K562 (cell line): ENCODE data around the gene NOD1. TPM values are rescaled to one million over a fixed set of nuclear protein-coding genes. Genes with fewer than 3 reads are reported as not detected.

Source experiments
- ATAC-seq: fragments of 200-7000 bp; cut with Tn5 transposase; 3 replicates; pipeline ENCODE4 v1.9.1; 2020; ENCODE audit warnings: moderate library complexity
- BruUV-seq: library from RNA; stranded (reverse); fragments of 400-500 nt; replicated peaks from 2 replicates; lab custom pipeline; 2021; lab: Mats Ljungman, UMichigan
- CTCF ChIA-PET: fragments of 300-600 bp; formaldehyde crosslinking; extraction: SDS; loops from one replicate; lab custom pipeline; 2021; ENCODE audit warnings: low intra/inter-chr PET ratio; lab: Yijun Ruan, JAX
- POLR2A ChIA-PET: fragments of 300-600, 350-650 bp; sonication (Branson Sonifier 250); formaldehyde crosslinking; extraction: SDS; loops from one replicate; lab custom pipeline; 2021; ENCODE audit warnings: antibody characterized with exemption, inconsistent platforms; lab: Yijun Ruan, JAX
- DNase-seq, 4 experiments: peaks; one replicate each; pipeline versions ENCODE4 v3.0.0 to v3.0.0-alpha.2; 2011 to 2018; ENCODE audit warnings: low spot score in 3 of 4, mixed read lengths in 3 of 4; ENCODE audit errors: extremely low read depth in 1 of 4
- FAIRE-seq: peaks from 2 replicates; lab custom pipeline; 2011; peaks lifted over from hg19 to GRCh38; lab: Jason Lieb, UNC
- H2AFZ ChIP-seq: 2 replicates; pipeline ENCODE4 v1.6.0; 2011; ENCODE audit warnings: low read depth, low read length, control low read depth, inconsistent platforms
- H3K27ac ChIP-seq: fragments of 200-600 bp; 3 replicates; pipeline ENCODE4 v1.8.0; 2011; ENCODE audit warnings: low read depth, mild to moderate bottlenecking, control low read depth, inconsistent platforms, low read length, moderate library complexity, mixed read lengths; ENCODE audit errors: extremely low read depth
- H3K27me3 ChIP-seq, 2 experiments: fragments of 300-600 bp in 1 of 2; 2 replicates in 1 of 2; 3 replicates in 1 of 2; pipeline versions ENCODE4 v1.6.0 to v1.8.0; 2011; ENCODE audit warnings: inconsistent platforms in 2 of 2, low read length in 2 of 2, mild to moderate bottlenecking in 1 of 2, mixed read lengths in 1 of 2, moderate library complexity in 1 of 2; ENCODE audit not compliant: control insufficient read depth in 2 of 2, insufficient read depth in 2 of 2
- H3K36me3 ChIP-seq: fragments of 300-600 bp; 3 replicates; pipeline ENCODE4 v1.8.0; 2011; ENCODE audit warnings: mild to moderate bottlenecking, low read length, inconsistent platforms; ENCODE audit not compliant: control insufficient read depth, insufficient read depth
- H3K4me1 ChIP-seq, 2 experiments: fragments of 200-600 bp in 1 of 2; replicated peaks in 1 of 2; 2 replicates in 1 of 2; 3 replicates in 1 of 2; pipeline versions ENCODE4 v1.5.1 to v1.8.0; 2011; ENCODE audit warnings: inconsistent platforms in 2 of 2, low read length in 2 of 2, mild to moderate bottlenecking in 1 of 2, mixed read lengths in 1 of 2, moderate library complexity in 1 of 2; ENCODE audit not compliant: control insufficient read depth in 2 of 2, insufficient read depth in 2 of 2
- H3K4me2 ChIP-seq: 2 replicates; pipeline ENCODE4 v1.6.1; 2011; ENCODE audit warnings: low read length, control low read depth, inconsistent platforms, mixed read lengths; ENCODE audit not compliant: insufficient read depth
- H3K4me3 ChIP-seq: fragments of 200-600 bp; sonication (generic), shearing (Covaris generic); 2 replicates; pipeline ENCODE4 v1.5.1; 2016; ENCODE audit warnings: control low read depth, inconsistent platforms
- H3K79me2 ChIP-seq: fragments of 200-600 bp; 3 replicates; pipeline ENCODE4 v1.8.0; 2011; ENCODE audit warnings: low read length, inconsistent platforms; ENCODE audit not compliant: control insufficient read depth, insufficient read depth
- H3K9ac ChIP-seq, 2 experiments: 2 replicates each; pipeline versions ENCODE4 v1.6.0 to v1.6.1; 2011; ENCODE audit warnings: low read depth in 2 of 2, low read length in 2 of 2, control low read depth in 1 of 2, inconsistent platforms in 1 of 2, mild to moderate bottlenecking in 1 of 2, mixed read lengths in 1 of 2; ENCODE audit not compliant: insufficient read depth in 1 of 2
- H3K9me1 ChIP-seq: one replicate; pipeline ENCODE4 v1.6.0; 2011; ENCODE audit warnings: inconsistent platforms, mild to moderate bottlenecking, low read length, moderate library complexity; ENCODE audit not compliant: control insufficient read depth, insufficient read depth
- H3K9me3 ChIP-seq: replicated peaks from 2 replicates; pipeline ENCODE4 v1.5.1; 2011; ENCODE audit warnings: low read depth, low read length, inconsistent platforms; ENCODE audit not compliant: control insufficient read depth, insufficient read depth
- H4K20me1 ChIP-seq: replicated peaks from 2 replicates; pipeline ENCODE4 v1.6.1; 2011; ENCODE audit warnings: low read length, inconsistent platforms, mixed read lengths; ENCODE audit not compliant: control insufficient read depth, insufficient read depth
- CHD7 ChIP-seq: fragments of 200-600 bp; sonication (generic); IDR thresholded peaks from one replicate; pipeline ENCODE4 v1.6.1; 2012; ENCODE audit warnings: mild to moderate bottlenecking, low read depth, low read length, inconsistent platforms
- EP300 ChIP-seq: IDR thresholded peaks from 2 replicates; pipeline ENCODE4 v1.6.1; 2012; ENCODE audit warnings: low read length, improper control_type of control experiment
- FOXP1 ChIP-seq: sonication (generic); formaldehyde crosslinking; IDR thresholded peaks from 2 replicates; pipeline ENCODE4 v1.8.0; 2022; ENCODE audit warnings: mild to moderate bottlenecking, missing genetic modification reagents
- MCM2 ChIP-seq: fragments of 450-650 bp; IDR thresholded peaks from 2 replicates; pipeline ENCODE4 v1.6.1; 2017; ENCODE audit warnings: low read depth, mild to moderate bottlenecking
- MTA1 ChIP-seq: fragments of 450-650 bp; IDR thresholded peaks from 2 replicates; pipeline ENCODE4 v1.6.1; 2017; ENCODE audit warnings: borderline replicate concordance
- MTA3 ChIP-seq: fragments of 450-650 bp; formaldehyde crosslinking; IDR thresholded peaks from 2 replicates; pipeline ENCODE4 v1.6.1; 2017; ENCODE audit warnings: mild to moderate bottlenecking, borderline replicate concordance
- NCOA2 ChIP-seq, 2 experiments: fragments of 450-650 bp; IDR thresholded peaks; 2 replicates each; pipeline ENCODE4 v1.6.1; 2018; ENCODE audit warnings: mild to moderate bottlenecking in 2 of 2, moderate library complexity in 1 of 2; ENCODE audit not compliant: partially characterized antibody in 2 of 2
- NFRKB ChIP-seq: fragments of 450-650 bp; IDR thresholded peaks from 2 replicates; pipeline ENCODE4 v1.6.1; 2016; ENCODE audit warnings: low read depth
- ZNF165 ChIP-seq: fragments of 250-450 bp; sonication (Bioruptor Pico); IDR thresholded peaks from 2 replicates; pipeline ENCODE4 v1.4.0; 2020; ENCODE audit warnings: borderline replicate concordance
- WGBS: fragments of 100-300 bp; shearing (Covaris generic); methylation state at CpG from one replicate; pipeline ENCODE4 v1.1.6; 2016; ENCODE audit warnings: low coverage, mixed read lengths; ENCODE audit not compliant: insufficient coverage; ENCODE audit errors: missing lambda C conversion rate; 5-methylcytosine and 5-hydroxymethylcytosine counted together
- in situ Hi-C: fragments of 300-500 bp; cut with MboI; formaldehyde crosslinking; loops from 4 replicates; pipeline ENCODE4 v1.15.0; 2018; ENCODE audit warnings: inconsistent platforms, mixed read lengths
- intact Hi-C: fragments of 100-400 bp; cut with micrococcal nuclease; formaldehyde crosslinking; loops from 2 replicates; pipeline ENCODE4 v1.14.2; 2022
- polyA plus RNA-seq, 8 experiments: library from polyadenylated mRNA; depleted of rRNA in 4 of 8; stranded (reverse) in 5 of 8; unstranded in 3 of 8; fragments of >200 nt; fragmentation: Nextera tagmentation in 2 of 8; fragmentation: Illumina TruSeq in 1 of 8; extraction: Ambion mirVana in 2 of 8; extraction: Trizol in 1 of 8; gene quantifications; 2 replicates each; pipeline versions ENCODE4 v1.2.1 to v1.2.3, GENCODE V29; 2011 to 2014; ENCODE audit warnings: inconsistent platforms in 1 of 8, missing spikeins in 1 of 8
- total RNA-seq, 7 experiments: library from RNA; depleted of rRNA in 6 of 7; stranded (reverse); fragments of >200 nt in 6 of 7; fragmentation: Illumina TruSeq in 2 of 7; extraction: Trizol in 2 of 7; gene quantifications; 2 replicates each; pipeline versions ENCODE4 v1.2.1 to v1.2.3, GENCODE V29; 2011 to 2021; ENCODE audit warnings: low replicate concordance in 1 of 7
- TF ChIP-seq, protein P1 (sequence below): sonication (generic); formaldehyde crosslinking; IDR thresholded peaks from 2 replicates; pipeline ENCODE4 v1.8.1; 2023; ENCODE audit warnings: mild to moderate bottlenecking, missing genetic modification reagents, moderate library complexity

NOD1 gene
- total and polyA plus RNA-seq, 9 of the 15 experiments (the other 6 are each of a cell fraction or from before 2014, with no cell fraction given) = 0.34 to 7.1 (median 4.7) TPM

GRCh38 chr7:30463405-30464145 lies 15.0 kb downstream of the NOD1 start:
- no peak for FAIRE-seq
- TF ChIP-seq EP300 = no peak
- TF ChIP-seq NFRKB = no peak
- no peak for TF ChIP-seq CHD7
- TF ChIP-seq MTA1 = no peak
- TF ChIP-seq, protein P1, sequence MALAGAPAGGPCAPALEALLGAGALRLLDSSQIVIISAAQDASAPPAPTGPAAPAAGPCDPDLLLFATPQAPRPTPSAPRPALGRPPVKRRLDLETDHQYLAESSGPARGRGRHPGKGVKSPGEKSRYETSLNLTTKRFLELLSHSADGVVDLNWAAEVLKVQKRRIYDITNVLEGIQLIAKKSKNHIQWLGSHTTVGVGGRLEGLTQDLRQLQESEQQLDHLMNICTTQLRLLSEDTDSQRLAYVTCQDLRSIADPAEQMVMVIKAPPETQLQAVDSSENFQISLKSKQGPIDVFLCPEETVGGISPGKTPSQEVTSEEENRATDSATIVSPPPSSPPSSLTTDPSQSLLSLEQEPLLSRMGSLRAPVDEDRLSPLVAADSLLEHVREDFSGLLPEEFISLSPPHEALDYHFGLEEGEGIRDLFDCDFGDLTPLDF (CRISPR knock-in tag) = no peak
- TF ChIP-seq FOXP1 = no peak
- no peak for TF ChIP-seq ZNF165 (CRISPR knock-in tag)
- no peak for TF ChIP-seq MCM2
- no peak for TF ChIP-seq MTA3
- TF ChIP-seq NCOA2 (IDR thresholded peaks at IDR 0.05; ENCODE audit: partially characterized antibody in 2 of 2) = no peak

More at GRCh38 chr7:30463405-30464145, 15.0 kb downstream of the NOD1 start:
- Histone ChIP-seq H3K4me3 (no peak overlapping the region), H2AFZ (no peak overlapping the region), H3K4me1 (peaks cover 0 to 4% of the 10 kb centered on the region in 2 experiments; a peak in 1 of 5 replicates), H3K4me2 (no peak overlapping the region), H3K27ac (no peak overlapping the region), H3K9me1 (no peaks in the 10 kb centered on the region), H3K9ac (no peak overlapping the region), H4K20me1 (no peaks in the 10 kb centered on the region), H3K9me3 (no peaks in the 10 kb centered on the region), H3K36me3 (no peaks in the 10 kb centered on the region), H3K79me2 (no peaks in the 10 kb centered on the region), H3K27me3 (no peaks in the 10 kb centered on the region)
- BruUV-seq = no TSS peak
- no peak for DNase-seq
- in situ Hi-C loops = no loop called here
- POLR2A ChIA-PET = no interaction called here
- 64% methylated on average over 6 of the region's 6 CpGs for WGBS
- CTCF ChIA-PET = no interaction called here
- ATAC-seq = no peak
- intact Hi-C loops = no loop called here
